Amniotic stem cell (primary cell): Measurements from ENCODE around the gene PCDH12.
A peak's percentile ranks its signal among the peaks of the same experiment; 100 is the strongest.

Experiments used
- DNase-seq: peaks from one replicate; lab custom pipeline; 2025; lab: John Stamatoyannopoulos, UW

Gene PCDH12

GRCh38 chr5:141966275-141966962, 8.4 kb upstream of the PCDH12 start:
- DNase-seq, result no peak

GRCh38 chr5:141965071-141965470, 7.1 kb upstream of the PCDH12 start:
- no peak for DNase-seq

- DNase-seq, result no peak
These were observed 5.7 kb upstream of the PCDH12 start for GRCh38 chr5:141963701-141964100.

- no peak for DNase-seq
These were observed 3.5 kb upstream of the PCDH12 start for GRCh38 chr5:141961466-141961865.

GRCh38 chr5:141960449-141961323, 2.7 kb upstream of the PCDH12 start:
- peak; percentile 68 for DNase-seq

- DNase-seq, result no peak
These were observed 2.0 kb upstream of the PCDH12 start for GRCh38 chr5:141960018-141960417.

GRCh38 chr5:141958546-141959172, 657 bp upstream of the PCDH12 start:
- DNase-seq, result no peak

GRCh38 chr5:141957367-141957996, 520 bp downstream of the PCDH12 start:
- DNase-seq, result no peak

GRCh38 chr5:141954194-141954593, 3.8 kb downstream of the PCDH12 start:
- DNase-seq, result no peak

GRCh38 chr5:141952020-141952419, 6.0 kb downstream of the PCDH12 start:
- no peak for DNase-seq

- DNase-seq, result no peak
These were observed 6.6 kb downstream of the PCDH12 start for GRCh38 chr5:141951332-141951781.

GRCh38 chr5:141950207-141951005, 7.6 kb downstream of the PCDH12 start:
- DNase-seq, result no peak

GRCh38 chr5:141949511-141949910, 8.5 kb downstream of the PCDH12 start:
- DNase-seq, result no peak

GRCh38 chr5:141948812-141949211, 9.2 kb downstream of the PCDH12 start:
- no peak for DNase-seq

GRCh38 chr5:141947316-141947715, 10.7 kb downstream of the PCDH12 start:
- no peak for DNase-seq

- no peak for DNase-seq
These were observed 12.4 kb downstream of the PCDH12 start for GRCh38 chr5:141945511-141946051.

- DNase-seq, result no peak
These were observed 13.9 kb downstream of the PCDH12 start for GRCh38 chr5:141944076-141944475.

GRCh38 chr5:141942185-141942857, 15.7 kb downstream of the PCDH12 start:
- DNase-seq, result no peak

GRCh38 chr5:141941779-141942178, 16.2 kb downstream of the PCDH12 start:
- no peak for DNase-seq

- no peak for DNase-seq
These were observed 16.7 kb downstream of the PCDH12 start for GRCh38 chr5:141941307-141941706.
